NCI-H748 (cell line): ENCODE results near the gene TSPAN9.
A peak's percentile ranks its signal among the peaks of the same experiment; 100 is the strongest.

ENCODE experiments used
- DNase-seq: peaks from one replicate; lab custom pipeline; 2025; ENCODE audit not compliant: unreplicated experiment; lab: John Stamatoyannopoulos, UW

TSPAN9 gene

DNA sequence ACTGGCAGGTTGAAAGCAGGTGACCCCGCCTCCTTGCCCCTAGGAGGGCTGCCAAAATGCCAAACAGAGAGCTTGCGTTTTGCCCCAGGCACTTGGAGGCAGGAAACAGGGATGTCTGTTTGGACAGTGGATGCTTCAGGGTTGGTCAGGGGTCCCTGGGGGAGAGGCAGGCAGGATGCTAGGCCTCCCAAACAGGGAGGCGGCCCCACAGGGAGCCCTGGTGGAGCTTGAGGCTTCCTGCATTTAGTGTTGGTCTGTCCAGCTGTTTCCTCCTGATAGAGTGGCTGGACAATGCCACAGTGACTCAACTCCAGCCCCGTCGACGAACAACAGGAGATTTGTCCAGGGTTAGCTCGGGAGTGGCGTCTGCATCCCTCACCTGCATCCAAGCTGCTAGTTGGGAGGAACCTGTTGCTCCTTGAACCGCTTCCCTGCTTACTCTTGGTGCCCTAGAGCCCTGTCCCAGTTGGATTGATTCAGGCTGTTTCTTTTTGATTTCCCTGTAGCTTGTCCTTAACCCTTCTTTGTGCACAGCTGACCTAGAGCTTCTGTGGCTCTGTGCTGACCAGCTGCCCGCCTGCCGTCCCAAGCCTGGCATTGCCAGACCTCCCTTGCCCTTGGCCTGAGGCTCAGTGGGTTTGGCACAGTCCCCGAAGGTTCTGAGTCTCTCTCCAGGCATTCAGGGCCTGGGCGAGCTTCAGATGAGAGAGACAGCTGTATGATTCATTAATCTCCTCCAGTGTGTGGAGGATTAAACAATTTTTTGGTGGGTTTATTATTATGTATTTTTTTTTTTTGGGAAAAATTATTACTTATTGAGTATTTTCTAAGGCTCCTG lies 45.9 kb downstream of the TSPAN9 start:
- no peak for DNase-seq

- no peak for DNase-seq
Observed at GRCh38 chr12:3123729-3124128, 46.5 kb downstream of the TSPAN9 start.

DNA sequence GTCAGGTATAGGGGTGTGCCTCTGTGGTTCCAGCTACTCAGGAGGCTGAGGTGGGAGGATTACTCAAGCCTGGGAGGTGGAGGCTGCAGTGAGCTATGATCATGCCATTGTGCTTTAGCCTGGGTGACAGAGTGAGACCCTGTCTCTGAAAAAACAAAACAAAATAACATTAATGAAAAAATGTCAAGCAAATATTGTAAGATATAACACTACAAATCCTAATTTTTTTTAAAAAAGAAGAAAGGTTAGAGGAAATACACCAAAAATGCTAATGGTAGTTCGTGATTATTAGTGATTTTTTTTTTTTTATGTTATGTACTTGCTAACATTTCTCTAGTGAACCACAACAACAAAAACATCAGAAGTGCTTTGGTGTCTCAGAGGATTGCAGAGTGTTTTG lies 47.7 kb downstream of the TSPAN9 start:
- DNase-seq: no peak

GRCh38 chr12:3125674-3126073 lies 48.5 kb downstream of the TSPAN9 start:
- no peak for DNase-seq

- no peak for DNase-seq
Observed at GRCh38 chr12:3127832-3128231, 50.7 kb downstream of the TSPAN9 start.

GRCh38 chr12:3128498-3129293 lies 51.5 kb downstream of the TSPAN9 start:
- no peak for DNase-seq

GRCh38 chr12:3129301-3130056 lies 52.3 kb downstream of the TSPAN9 start:
- no peak for DNase-seq

GRCh38 chr12:3130057-3130830 lies 53.1 kb downstream of the TSPAN9 start:
- DNase-seq: no peak

DNA sequence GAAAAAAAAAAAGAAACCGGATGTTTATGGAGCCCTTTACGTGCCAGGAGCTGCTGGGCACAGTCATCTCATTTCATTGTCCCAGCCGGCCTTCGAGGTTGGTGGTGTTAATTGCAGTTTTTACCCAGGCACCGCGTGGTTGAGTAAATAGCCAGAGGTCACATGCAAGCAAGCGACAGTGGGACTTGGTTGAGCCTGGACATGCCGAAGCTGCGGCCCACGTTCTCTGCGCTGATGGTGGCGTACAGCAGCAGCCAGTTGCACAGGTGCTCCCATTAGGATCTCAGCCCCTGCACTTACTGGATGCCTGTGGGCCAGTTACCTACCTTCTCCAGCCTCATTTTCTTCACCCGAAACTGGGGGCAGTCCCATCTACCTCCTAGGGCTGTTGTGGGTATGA lies 54.0 kb downstream of the TSPAN9 start:
- peak; percentile 28 for DNase-seq

DNA sequence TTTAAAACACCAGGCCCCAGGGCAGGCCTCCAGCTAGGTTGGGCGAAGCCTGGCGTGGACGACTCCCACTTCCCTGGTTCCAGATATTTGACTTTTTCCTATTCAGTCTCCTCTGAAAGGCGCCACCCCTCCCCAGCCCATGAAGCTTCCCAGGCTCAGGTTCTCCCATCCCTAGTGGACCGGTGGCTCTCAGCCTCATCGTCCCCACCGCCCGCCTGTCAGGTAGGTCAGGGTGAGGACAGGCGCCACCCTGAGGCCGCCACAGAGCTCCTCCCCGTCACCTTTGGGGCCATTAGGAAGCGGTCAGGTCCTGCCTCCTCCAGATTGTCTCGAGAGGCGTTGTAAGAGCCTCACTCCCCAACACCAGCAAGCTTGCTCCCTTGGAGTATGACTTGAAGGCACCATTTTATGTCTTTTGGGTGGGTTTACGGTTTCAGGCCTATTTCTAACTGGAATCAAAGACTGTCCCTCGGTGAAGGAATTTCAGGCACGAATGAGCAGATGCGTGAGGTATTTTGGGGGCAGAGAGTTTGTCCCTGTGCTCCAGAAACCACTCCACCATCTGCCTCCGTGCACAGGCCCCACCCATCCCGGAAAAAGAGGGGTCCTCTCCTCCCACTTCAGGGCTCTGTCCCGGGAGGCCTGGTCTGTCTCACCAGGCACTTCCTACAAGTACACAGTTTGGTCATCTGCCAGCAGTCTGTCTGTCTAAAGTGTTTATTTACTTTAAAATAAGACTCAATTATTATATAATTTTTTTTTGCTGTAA lies 55.6 kb downstream of the TSPAN9 start:
- DNase-seq: no peak

DNA sequence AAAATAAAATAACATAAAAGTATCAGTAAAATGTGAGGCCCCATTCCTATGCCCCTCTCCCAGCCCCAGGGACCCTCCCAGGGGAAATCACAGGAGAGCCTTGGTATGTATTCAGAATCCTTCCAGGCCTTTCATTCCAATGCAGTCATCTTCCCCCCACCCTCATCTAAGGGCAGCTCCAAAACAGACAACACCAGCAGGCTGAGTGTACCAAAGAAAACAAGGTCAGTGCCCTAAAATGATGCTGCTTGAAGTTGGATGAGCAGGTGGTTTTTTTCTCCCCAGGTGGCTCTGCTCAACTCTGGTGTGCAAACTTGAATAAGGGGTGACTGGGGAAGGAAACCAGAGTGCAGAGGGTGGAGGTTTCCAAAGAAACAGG lies 56.2 kb downstream of the TSPAN9 start:
- DNase-seq: no peak

DNA sequence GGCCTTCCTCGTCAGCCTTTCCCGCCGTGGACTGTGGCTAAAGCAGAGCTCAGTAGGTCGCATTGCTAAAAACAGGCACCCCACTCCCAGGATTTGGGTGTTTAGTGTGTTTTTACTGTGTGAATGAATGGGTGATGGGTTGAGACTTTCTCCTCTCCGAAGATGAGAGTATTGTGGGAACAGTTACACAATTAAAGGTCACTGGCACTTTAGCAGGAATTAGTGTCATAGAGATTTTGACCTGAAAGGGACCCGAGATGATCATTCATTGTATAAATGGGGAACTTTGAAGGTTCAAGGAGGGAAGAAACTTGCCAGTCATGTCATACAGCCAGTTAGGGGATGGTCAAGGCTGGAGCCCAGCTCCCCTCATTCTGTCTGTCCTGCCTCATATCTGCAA lies 56.9 kb downstream of the TSPAN9 start:
- DNase-seq: no peak

DNA sequence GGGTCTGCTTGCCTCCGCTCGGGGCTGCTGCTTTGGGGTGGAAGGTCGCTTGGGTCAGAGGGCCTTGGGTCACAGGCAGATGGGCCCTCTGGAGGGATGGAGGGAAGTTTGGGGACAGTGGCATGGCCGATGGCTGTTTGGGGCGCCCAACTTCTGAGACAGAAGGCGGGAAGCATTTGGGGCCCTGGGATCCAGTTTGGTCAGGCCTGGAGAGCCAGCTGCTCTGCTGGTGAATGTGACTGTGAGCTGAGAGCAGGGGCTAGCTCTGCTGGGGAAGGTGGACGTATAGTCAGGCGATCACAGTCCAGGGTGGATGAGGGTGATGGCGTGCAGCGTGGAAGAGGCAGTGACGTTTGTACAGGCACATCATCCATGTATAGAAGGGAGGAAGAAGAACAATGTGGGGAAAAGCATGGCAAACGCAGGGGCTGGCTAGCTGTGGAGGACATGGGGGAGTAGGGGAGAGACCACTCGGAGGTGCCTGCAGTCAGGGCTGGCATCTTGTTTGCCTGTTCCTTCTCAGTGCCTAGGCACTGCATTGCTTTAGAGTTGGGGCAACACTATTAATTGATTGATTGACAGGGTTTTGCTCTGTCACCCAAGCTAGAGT lies 57.5 kb downstream of the TSPAN9 start:
- no peak for DNase-seq

DNA sequence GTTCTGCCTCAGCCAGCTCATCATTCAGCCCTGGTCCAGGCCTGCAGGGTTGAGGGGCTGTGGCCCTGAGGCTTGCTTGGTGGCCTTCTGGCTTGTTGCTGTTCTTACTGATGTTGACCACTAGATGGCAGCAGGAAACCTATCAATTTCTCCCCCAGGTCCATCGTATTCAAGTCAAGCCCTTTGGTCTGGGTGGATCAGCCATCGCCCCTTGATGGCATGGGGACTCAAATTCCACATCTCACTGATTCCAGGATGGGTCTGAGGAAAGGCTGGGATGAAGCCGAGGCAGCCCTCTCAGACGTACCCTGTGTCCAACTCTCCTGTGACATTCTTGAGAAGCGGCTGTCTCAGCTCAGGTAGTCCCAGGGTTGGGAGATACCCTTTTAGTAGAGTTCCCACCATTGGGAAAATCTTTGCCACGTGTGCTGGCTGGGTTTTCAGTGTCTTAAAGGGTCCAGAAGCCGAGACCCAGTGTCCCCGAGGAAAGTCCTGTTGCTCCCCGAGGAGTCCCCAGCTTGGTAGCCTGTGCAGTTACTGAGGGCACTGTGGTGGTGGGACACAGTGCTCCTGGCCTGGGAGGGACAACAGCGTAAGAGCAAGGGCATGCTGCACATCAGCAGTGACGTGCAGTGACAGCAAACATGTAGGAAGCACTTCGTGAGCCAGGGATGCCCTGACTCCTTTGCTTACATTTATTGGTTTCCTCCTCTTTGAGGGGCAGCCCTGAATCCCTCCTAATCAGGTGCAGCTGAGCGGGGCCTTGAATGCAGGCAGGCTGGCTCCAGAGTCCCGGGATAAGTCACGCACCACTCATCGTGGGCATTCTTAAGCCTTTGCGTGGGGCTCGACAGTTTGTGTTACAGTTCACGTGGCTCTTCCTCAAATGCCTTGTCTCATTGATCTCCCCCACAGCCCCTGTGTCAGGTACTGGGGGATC lies 58.6 kb downstream of the TSPAN9 start:
- peak; percentile 62 for DNase-seq

- DNase-seq: no peak
Observed at GRCh38 chr12:3136641-3137267, 59.6 kb downstream of the TSPAN9 start.

GRCh38 chr12:3137268-3137781 lies 60.1 kb downstream of the TSPAN9 start:
- DNase-seq: no peak

GRCh38 chr12:3137814-3138445 lies 60.8 kb downstream of the TSPAN9 start:
- DNase-seq: no peak
